GM12878 (cell line): ENCODE measurements around the gene MVB12B. TPM values are rescaled to one million over a fixed set of nuclear protein-coding genes. Genes with fewer than 3 reads are reported as not detected.

Experiments
- ATAC-seq: fragments of 200-7000 bp; cut with Tn5 transposase; 3 replicates; pipeline ENCODE4 v1.9.1; 2020; ENCODE audit warnings: mild to moderate bottlenecking, moderate library complexity
- BruUV-seq: library from RNA; stranded (reverse); fragments of 400-500 nt; replicated peaks from 2 replicates; lab custom pipeline; 2021; lab: Mats Ljungman, UMichigan
- CTCF ChIA-PET: fragments of 300-600 bp; sonication (Branson Sonifier 250); formaldehyde crosslinking; extraction: SDS; loops from one replicate; lab custom pipeline; 2021; ENCODE audit warnings: inconsistent platforms; lab: Yijun Ruan, JAX
- POLR2A ChIA-PET: fragments of 350-600 bp; formaldehyde crosslinking; extraction: SDS; loops from one replicate; lab custom pipeline; 2021; ENCODE audit warnings: inconsistent platforms; lab: Charles Lee
- RAD21 ChIA-PET: fragments of 300-600 bp; sonication (Branson Sonifier 250); formaldehyde crosslinking; loops from one replicate; lab custom pipeline; 2023; ENCODE audit warnings: antibody characterized with exemption; ENCODE audit not compliant: unreplicated experiment; lab: Charles Lee
- SMC1A ChIA-PET: fragments of 300-600 bp; sonication (Branson Sonifier 250); formaldehyde crosslinking; loops from one replicate; lab custom pipeline; 2023; ENCODE audit not compliant: unreplicated experiment, uncharacterized antibody; lab: Charles Lee
- DNase-seq: peaks from one replicate; pipeline ENCODE4 v3.0.0-alpha.2; 2011; ENCODE audit warnings: low read depth, low spot score
- FAIRE-seq: peaks from 3 replicates; lab custom pipeline; 2011; peaks lifted over from hg19 to GRCh38; lab: Jason Lieb, UNC
- H2AFZ ChIP-seq: 2 replicates; pipeline ENCODE4 v1.6.0; 2011; ENCODE audit warnings: low read depth, low read length, control low read depth; ENCODE audit not compliant: control insufficient read depth
- H3K27ac ChIP-seq: 2 replicates; pipeline ENCODE4 v1.5.1; 2011; ENCODE audit warnings: control low read depth; ENCODE audit not compliant: control insufficient read depth, insufficient read depth
- H3K27me3 ChIP-seq, 2 experiments: replicated peaks in 1 of 2; 2 replicates each; pipeline versions ENCODE4 v1.6.0 to v1.6.1; 2011; ENCODE audit warnings: low read length in 1 of 2; ENCODE audit not compliant: control insufficient read depth in 2 of 2, insufficient read depth in 2 of 2
- H3K36me3 ChIP-seq, 2 experiments: 2 replicates each; pipeline ENCODE4 v1.5.1; 2011; ENCODE audit warnings: low read length in 1 of 2; ENCODE audit not compliant: control insufficient read depth in 2 of 2, insufficient read depth in 2 of 2
- H3K4me1 ChIP-seq: 2 replicates; pipeline ENCODE4 v1.6.1; 2011; ENCODE audit warnings: mild to moderate bottlenecking, low read length, moderate library complexity, mixed read lengths; ENCODE audit not compliant: control insufficient read depth, insufficient read depth
- H3K4me2 ChIP-seq: 2 replicates; pipeline ENCODE4 v1.6.0; 2011; ENCODE audit warnings: control low read depth; ENCODE audit not compliant: control insufficient read depth, insufficient read depth
- H3K4me3 ChIP-seq: fragments of 200-600 bp; sonication (generic); 2 replicates; pipeline ENCODE4 v1.5.1; 2016
- H3K79me2 ChIP-seq: 2 replicates; pipeline ENCODE4 v1.6.0; 2011; ENCODE audit warnings: low read length; ENCODE audit not compliant: control insufficient read depth, insufficient read depth
- H3K9ac ChIP-seq: 2 replicates; pipeline ENCODE4 v1.8.0; 2011; ENCODE audit warnings: low read length, control low read depth, mixed read lengths; ENCODE audit not compliant: control insufficient read depth, insufficient read depth
- H3K9me3 ChIP-seq: replicated peaks from 3 replicates; pipeline ENCODE4 v1.5.1; 2011; ENCODE audit warnings: mild to moderate bottlenecking, low read length; ENCODE audit not compliant: control insufficient read depth, insufficient read depth
- H4K20me1 ChIP-seq: 2 replicates; pipeline ENCODE4 v1.6.0; 2011; ENCODE audit not compliant: control insufficient read depth, insufficient read depth
- ATF2 ChIP-seq: IDR thresholded peaks from 2 replicates; pipeline ENCODE4 v1.6.1; 2012; ENCODE audit warnings: low read length, inconsistent platforms
- ESRRA ChIP-seq: IDR thresholded peaks from 2 replicates; pipeline ENCODE4 v1.6.1; 2012; ENCODE audit warnings: mild to moderate bottlenecking, low read length, improper control_type of control experiment
- KAT2A ChIP-seq: conservative IDR thresholded peaks from 2 replicates; pipeline ENCODE4 v1.6.1; 2011; ENCODE audit warnings: low read depth, low read length; ENCODE audit not compliant: control insufficient read depth
- KLF5 ChIP-seq: fragments of 450-650 bp; IDR thresholded peaks from 2 replicates; pipeline ENCODE4 v1.6.1; 2014; ENCODE audit warnings: mild to moderate bottlenecking; ENCODE audit not compliant: partially characterized antibody
- MTA3 ChIP-seq: IDR thresholded peaks from 2 replicates; pipeline ENCODE4 v1.6.1; 2012; ENCODE audit warnings: low read length, inconsistent platforms, borderline replicate concordance
- MYC ChIP-seq: IDR thresholded peaks from 2 replicates; pipeline ENCODE4 v1.6.1; 2011; ENCODE audit warnings: mild to moderate bottlenecking, low read length, moderate library complexity, inconsistent platforms; ENCODE audit not compliant: insufficient read depth, insufficient replicate concordance, insufficient read length, severe bottlenecking
- RUNX3 ChIP-seq: IDR thresholded peaks from 2 replicates; pipeline ENCODE4 v1.6.1; 2012; ENCODE audit warnings: low read length, inconsistent platforms
- SIN3A ChIP-seq: IDR thresholded peaks from 2 replicates; pipeline ENCODE4 v1.6.1; 2012; ENCODE audit warnings: low read depth, low read length, improper control_type of control experiment
- SPI1 ChIP-seq: IDR thresholded peaks from 2 replicates; pipeline ENCODE4 v1.6.1; 2011; ENCODE audit warnings: low read depth, mild to moderate bottlenecking, low read length, moderate library complexity, borderline replicate concordance; ENCODE audit not compliant: insufficient read depth
- TCF12 ChIP-seq: IDR thresholded peaks from 2 replicates; pipeline ENCODE4 v1.6.1; 2011; ENCODE audit warnings: low read depth, mild to moderate bottlenecking, low read length
- WGBS: methylation state at CpG from one replicate; pipeline ENCODE4 v1.1.6; 2016; ENCODE audit warnings: low lambda C conversion rate; ENCODE audit not compliant: insufficient replicate concordance, insufficient coverage; ENCODE audit errors: missing lambda C conversion rate; 5-methylcytosine and 5-hydroxymethylcytosine counted together
- in situ Hi-C: fragments of 300-500 bp; cut with MboI; formaldehyde crosslinking; loops from 9 replicates; pipeline ENCODE4 v1.14.3; 2018; ENCODE audit warnings: mixed read lengths
- intact Hi-C: fragments of 100-400 bp; cut with micrococcal nuclease; formaldehyde crosslinking; loops from one replicate; pipeline ENCODE4 v1.14.2; 2022; ENCODE audit not compliant: unreplicated experiment
- polyA plus RNA-seq, 11 experiments: library from polyadenylated mRNA; depleted of rRNA in 4 of 11; unstranded in 6 of 11; stranded (reverse) in 5 of 11; fragments of >200 nt; fragmentation: Nextera tagmentation in 4 of 11; fragmentation: Illumina TruSeq in 1 of 11; extraction: Ambion mirVana in 4 of 11; extraction: Trizol in 1 of 11; gene quantifications; 1 replicate in 1 of 11; 2 replicates in 10 of 11; pipeline versions ENCODE4 v1.2.1 to v1.2.3, GENCODE V29; 2011 to 2016; ENCODE audit warnings: inconsistent platforms in 2 of 11, missing spikeins in 2 of 11, low read depth in 1 of 11
- total RNA-seq, 4 experiments: library from RNA; depleted of rRNA in 3 of 4; stranded (reverse); fragments of >200 nt in 3 of 4; fragmentation: Illumina TruSeq in 1 of 4; extraction: Trizol in 1 of 4; gene quantifications; 2 replicates each; pipeline versions ENCODE4 v1.2.1 to v1.2.3, GENCODE V29; 2013 to 2021
- TF ChIP-seq, protein P1 (sequence below): fragments of 450-650 bp; IDR thresholded peaks from 2 replicates; pipeline ENCODE4 v1.6.1; 2018; ENCODE audit warnings: mild to moderate bottlenecking, low read depth, moderate library complexity; ENCODE audit not compliant: partially characterized antibody

MVB12B gene
- total and polyA plus RNA-seq, 10 of the 15 experiments (the other 5 are each of a cell fraction or from before 2014, with no cell fraction given): 0.08 TPM; not detected in 9

- Histone ChIP-seq H3K27me3 (peaks cover 4 to 6% of the 10 kb centered on the region in 2 experiments), H4K20me1 (no peaks in the 10 kb centered on the region)
- TF ChIP-seq RUNX3 (no peak), SIN3A (no peak), SPI1 (no peak)
- TF ChIP-seq, all 136 proteins: peak for 0
- ChIA-PET POLR2A (no interaction called here), SMC1A (no interaction called here), CTCF (no interaction called here), RAD21 (no interaction called here)
- BruUV-seq: no TSS peak
- intact Hi-C loops: no loop called here
- Histone ChIP-seq H3K4me2 (no peak overlapping the region), H3K4me3 (no peak overlapping the region), H3K4me1 (no peaks in the 10 kb centered on the region), H2AFZ (no peak overlapping the region), H3K9me3 (no peaks in the 10 kb centered on the region), H3K27ac (no peak overlapping the region), H3K36me3 (no peaks in the 10 kb centered on the region), H3K9ac (no peak overlapping the region), H3K79me2 (no peaks in the 10 kb centered on the region)
- FAIRE-seq (no peak), DNase-seq (no peak), ATAC-seq (no peak)
- in situ Hi-C loops: no loop called here
- 47% methylated on average over 25 of the region's 25 CpGs for WGBS
Measured at GRCh38 chr9:126421567-126422428, 95.2 kb downstream of the MVB12B start.

DNA sequence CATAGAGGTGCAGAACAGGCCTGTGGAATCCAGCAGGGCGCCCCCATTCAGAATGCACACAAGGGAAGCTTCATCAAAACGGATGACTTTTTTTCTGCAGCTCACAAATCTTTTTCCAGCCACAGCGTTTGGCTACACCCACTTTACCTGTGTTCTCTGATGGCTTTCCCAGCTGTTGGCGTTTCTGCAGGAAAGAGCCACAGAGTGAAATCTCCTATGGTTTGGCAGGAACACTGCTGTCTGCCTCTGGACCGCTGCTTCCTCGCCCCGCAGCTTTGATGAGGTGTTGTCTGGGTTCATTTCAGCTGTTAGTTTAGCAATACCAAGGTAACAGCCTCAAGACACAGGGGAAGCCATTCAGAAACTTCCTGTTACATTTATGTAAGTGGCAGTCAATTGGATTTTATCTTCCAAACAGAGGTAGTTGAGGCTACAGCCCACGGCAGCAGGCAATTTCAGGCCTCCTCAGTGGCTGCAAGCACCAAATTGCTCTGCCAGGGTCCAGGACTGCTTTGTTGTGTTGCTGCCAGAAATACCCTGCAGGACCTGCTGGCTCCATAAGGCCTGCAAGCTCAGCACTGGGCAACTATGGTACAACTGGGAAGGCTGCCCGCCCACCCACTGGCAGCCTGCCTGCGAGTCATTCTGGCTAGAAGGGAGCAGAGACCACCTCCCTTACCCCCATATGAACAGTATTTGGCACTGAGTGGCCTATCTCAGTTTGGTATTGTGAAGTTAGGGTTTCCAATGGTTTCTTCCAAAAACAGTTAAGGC is 96.7 kb downstream of the MVB12B start:
- Histone ChIP-seq H3K4me1 (no peaks in the 10 kb centered on the region), H3K27me3 (peaks cover 4 to 6% of the 10 kb centered on the region in 2 experiments), H3K27ac (no peak overlapping the region), H3K4me2 (no peak overlapping the region), H4K20me1 (no peaks in the 10 kb centered on the region), H3K36me3 (no peaks in the 10 kb centered on the region), H3K9me3 (no peaks in the 10 kb centered on the region), H3K79me2 (no peaks in the 10 kb centered on the region), H2AFZ (no peak overlapping the region), H3K4me3 (no peak overlapping the region), H3K9ac (no peak overlapping the region)
- RAD21 ChIA-PET: no interaction called here
- POLR2A ChIA-PET: no interaction called here
- ATAC-seq: no peak
- FAIRE-seq: no peak
- intact Hi-C loops (no loop called here), in situ Hi-C loops (no loop called here)
- SMC1A ChIA-PET: no interaction called here
- DNase-seq: no peak
- WGBS: 45% methylated on average over 10 of the region's 10 CpGs
- CTCF ChIA-PET: no interaction called here
- BruUV-seq: no TSS peak
- TF ChIP-seq, protein P1, sequence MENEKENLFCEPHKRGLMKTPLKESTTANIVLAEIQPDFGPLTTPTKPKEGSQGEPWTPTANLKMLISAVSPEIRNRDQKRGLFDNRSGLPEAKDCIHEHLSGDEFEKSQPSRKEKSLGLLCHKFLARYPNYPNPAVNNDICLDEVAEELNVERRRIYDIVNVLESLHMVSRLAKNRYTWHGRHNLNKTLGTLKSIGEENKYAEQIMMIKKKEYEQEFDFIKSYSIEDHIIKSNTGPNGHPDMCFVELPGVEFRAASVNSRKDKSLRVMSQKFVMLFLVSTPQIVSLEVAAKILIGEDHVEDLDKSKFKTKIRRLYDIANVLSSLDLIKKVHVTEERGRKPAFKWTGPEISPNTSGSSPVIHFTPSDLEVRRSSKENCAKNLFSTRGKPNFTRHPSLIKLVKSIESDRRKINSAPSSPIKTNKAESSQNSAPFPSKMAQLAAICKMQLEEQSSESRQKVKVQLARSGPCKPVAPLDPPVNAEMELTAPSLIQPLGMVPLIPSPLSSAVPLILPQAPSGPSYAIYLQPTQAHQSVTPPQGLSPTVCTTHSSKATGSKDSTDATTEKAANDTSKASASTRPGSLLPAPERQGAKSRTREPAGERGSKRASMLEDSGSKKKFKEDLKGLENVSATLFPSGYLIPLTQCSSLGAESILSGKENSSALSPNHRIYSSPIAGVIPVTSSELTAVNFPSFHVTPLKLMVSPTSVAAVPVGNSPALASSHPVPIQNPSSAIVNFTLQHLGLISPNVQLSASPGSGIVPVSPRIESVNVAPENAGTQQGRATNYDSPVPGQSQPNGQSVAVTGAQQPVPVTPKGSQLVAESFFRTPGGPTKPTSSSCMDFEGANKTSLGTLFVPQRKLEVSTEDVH: no peak
- TF ChIP-seq KLF5: no peak
- TF ChIP-seq KAT2A: no peak
- no peak for TF ChIP-seq ESRRA
- TF ChIP-seq TCF12: no peak
- no peak for TF ChIP-seq MTA3
- TF ChIP-seq MYC: no peak
- no peak for TF ChIP-seq ATF2
